Stimulated activated CD8-positive, alpha-beta memory T cell treated with anti-CD3 and anti-CD28 coated beads, Interleukin-4, amount 100 ng/mL, for 4 hours (primary cell): ENCODE data around the gene SELENOS.

Source experiments
- DNase-seq, 2 donors: peaks; one replicate each; pipeline ENCODE4 v3.0.0-alpha.2; 2020; ENCODE audit warnings: low read depth in 2 of 2, low spot score in 1 of 2

Gene SELENOS

GRCh38 chr15:101277038-101277822, at the start of gene SELENOS:
Gene SELENOS, minus strand, starts transcription at chr15:101277485. Its CDS starts 68 bp downstream, at chr15:101277417.
- peak; percentile 73 for DNase-seq

DNA sequence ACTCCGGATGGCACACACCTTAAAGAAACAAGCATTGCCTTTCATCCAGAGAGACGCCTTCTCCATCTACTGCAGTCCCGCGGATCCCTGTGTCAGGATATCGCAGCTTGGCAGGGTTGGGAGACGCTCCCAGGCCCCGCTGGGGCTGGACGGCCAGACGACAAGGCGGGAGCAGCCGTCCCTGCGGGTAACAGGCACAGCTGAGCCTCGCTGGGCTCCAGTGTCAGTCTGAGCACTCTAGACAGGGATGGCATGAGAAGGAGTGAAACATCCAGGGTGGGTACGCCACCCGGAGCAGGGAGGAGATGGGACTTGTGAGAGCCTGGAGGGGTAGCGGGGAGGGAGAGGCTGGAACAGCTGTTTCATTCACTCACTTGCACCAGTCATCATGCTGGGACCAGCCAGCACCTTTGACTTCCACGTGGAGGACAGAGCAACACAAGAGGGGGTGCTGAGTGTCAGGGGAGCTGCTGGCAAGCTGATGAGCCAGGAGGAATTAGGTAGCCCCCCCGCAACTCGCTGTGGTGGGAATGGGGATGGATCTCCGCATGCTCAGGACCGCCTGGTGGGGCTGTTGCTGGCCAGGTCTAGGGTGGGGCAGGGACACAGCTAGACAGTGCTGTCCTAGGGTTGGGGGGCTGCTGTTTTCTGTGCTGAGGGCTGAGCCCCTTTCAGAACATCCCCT, 49.3 kb upstream of the SELENOS start:
- DNase-seq = no peak

DNA sequence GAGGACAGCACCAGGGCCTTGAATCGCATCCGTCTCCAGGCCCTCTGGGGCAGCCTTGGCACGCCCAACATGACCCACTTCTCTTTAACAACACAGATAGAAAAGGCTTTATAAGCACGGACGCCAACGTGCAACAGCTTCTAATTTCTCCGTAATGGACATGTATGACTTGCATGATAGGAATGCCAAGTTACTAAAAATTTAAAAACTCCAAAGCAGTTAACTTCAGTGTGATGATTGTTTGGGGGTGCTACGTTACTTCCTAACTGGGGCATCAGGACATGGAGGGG, 48.7 kb upstream of the SELENOS start:
- DNase-seq = no peak

DNA sequence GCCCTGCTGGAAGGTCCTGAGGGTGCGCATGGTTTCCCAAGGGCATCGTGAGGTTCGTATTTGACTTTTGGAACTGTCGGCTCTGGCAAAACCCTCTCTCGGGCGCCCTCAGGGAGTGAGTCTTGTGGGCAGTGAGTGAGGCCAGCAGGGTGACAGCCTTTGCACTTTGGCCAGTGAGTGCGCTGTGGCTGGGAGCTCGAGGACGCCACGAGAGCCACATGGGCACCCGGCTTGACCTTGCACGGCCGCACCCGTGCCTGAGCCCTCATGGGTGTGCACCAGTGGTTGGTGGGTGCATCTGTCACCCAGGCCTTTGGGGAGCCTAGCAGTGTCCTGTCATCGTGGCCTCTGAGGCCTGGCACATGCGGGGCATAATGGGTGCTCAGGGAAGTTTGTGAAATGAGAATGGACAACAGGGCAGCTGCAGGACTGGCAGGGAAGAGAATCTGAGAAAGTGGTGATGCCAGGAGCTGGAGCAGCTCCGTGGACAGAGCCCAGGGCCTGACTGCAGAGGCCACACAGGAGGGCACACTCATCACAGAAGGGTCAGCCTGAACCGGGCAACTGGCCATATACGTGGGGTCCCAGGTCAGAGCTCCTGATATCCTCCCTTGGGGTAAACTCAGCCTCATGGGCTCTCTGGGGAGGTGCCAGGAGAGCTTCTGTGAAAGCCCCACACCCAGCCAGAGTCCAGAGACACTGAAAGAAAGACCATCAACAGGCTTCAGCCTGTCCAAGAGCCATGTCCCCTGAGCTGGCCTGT, 48.2 kb upstream of the SELENOS start:
- DNase-seq = no peak

- DNase-seq = no peak
Observed at GRCh38 chr15:101324524-101325177, 47.4 kb upstream of the SELENOS start.

DNA sequence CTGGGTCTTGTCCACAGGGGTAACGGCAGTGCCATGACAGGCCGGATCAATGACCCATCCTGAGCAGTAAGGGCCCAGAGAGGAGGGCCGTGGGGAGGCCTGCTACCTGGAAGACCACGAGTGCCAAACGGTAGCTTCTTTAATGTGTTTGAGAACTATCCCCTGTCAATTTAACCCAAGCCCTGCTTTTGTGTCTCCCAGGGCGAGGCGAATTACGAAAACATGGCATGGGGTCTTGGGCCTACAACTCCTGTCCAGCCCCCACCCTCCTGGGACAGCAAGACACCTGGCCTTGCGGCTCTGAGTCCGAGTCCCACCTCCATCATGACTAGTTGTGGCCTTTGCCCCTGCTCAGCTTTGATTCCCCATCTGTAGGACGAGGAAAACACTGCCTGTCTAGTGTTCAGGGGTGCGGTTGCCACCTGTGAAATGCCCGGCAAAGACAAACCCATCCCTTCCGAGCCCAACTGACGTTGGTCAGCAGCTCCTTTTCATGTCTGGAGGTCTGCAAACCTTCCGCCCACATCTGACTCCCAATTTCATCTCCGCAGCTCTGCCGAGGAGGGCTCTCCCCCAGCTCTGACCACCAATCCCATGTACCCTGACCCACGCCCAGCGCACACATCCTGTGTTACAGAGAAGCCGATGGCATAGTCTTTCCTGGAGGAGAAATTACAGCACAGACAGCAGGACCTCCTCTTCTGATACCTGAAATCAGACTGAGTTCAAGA, 46.7 kb upstream of the SELENOS start:
- DNase-seq = no peak

- DNase-seq = no peak
Observed at GRCh38 chr15:101322854-101323477, 45.7 kb upstream of the SELENOS start.

DNA sequence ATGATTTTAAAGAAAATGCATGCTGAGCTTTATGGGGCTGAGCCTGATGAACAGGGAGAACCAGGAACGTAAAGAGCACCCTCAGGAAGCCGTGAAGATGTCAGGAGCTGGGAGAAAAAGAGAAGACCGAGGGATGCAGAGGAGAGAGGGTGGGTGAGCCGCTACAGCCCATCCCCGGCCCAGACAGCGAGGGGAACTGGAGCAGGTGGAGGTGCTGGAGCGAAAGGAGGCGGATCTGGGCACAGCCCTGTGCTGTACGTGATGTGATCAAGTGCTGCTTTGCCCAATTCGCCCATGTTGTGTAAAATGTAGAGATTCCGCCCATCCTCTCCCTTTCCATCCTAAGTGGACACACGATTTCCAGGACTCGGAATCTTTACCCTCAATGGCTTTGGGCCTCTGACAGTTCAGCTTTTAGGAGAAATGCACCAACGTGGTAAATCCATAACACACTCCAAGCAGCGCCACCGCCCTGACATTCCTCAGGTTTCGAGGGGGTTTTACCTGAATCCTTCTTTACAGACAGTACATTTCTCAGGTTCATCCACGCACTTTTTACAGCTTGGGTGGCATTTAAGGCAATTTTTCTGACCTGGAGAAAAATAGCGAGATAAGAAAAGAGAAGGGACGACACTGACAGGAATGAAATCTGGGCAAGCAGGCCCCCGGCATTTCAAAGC, 44.9 kb upstream of the SELENOS start:
- DNase-seq = no peak

- peak; percentile 23 to 35 for DNase-seq
Observed at GRCh38 chr15:101320501-101321052, 43.3 kb upstream of the SELENOS start.

GRCh38 chr15:101318839-101319238, 41.6 kb upstream of the SELENOS start:
- DNase-seq = no peak

- no peak for DNase-seq
Observed at GRCh38 chr15:101318147-101318819, 41.0 kb upstream of the SELENOS start.

DNA sequence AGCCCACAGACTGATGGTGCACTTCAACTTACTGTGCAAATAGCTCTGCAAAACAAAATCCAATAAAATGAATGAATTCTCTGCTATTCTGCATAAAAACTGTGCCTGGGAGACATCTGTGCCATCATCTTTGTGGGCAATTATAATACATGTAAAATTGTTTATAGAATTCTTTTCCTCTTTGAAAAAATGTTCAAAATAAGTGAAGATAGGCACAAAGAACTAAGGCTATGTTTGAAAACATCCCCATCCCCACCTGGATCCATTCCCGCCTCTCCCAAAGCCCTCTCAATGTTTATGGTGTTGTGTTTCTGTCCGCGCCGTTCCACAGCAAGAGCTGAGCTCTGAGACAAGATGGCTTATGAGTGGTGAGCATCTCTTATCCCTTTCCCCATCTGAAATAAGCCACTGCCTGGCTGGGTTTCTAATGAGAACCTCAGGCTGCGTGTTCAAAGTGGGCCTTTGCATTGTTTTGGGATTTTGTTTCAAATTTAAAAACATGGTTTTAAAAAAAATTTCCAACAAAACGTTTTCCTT, 40.1 kb upstream of the SELENOS start:
- DNase-seq = no peak

DNA sequence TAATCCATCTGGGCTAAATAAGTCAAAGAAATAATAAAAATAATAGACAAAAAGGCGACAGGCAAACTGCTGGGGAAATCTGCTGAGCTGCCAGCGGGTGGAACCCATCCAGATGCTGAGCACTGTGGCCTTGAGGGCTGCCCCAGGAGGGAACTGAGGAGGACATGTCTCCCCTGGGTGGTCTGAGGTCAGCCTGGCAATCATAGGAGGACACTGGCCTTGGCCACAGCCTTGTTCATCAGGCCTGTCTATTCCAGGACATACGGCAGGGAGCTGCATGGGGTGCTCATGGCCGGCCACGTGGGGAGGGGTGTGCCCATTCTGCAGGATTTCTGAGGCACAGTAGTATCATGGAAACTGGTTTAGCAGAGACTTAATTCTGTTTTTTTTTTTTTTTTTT, 39.2 kb upstream of the SELENOS start:
- no peak for DNase-seq

GRCh38 chr15:101315736-101316135, 38.5 kb upstream of the SELENOS start:
- DNase-seq = no peak

GRCh38 chr15:101314336-101315125, 37.2 kb upstream of the SELENOS start:
- DNase-seq = no peak

GRCh38 chr15:101313041-101313761, 35.9 kb upstream of the SELENOS start:
- DNase-seq = no peak

GRCh38 chr15:101310508-101310907, 33.2 kb upstream of the SELENOS start:
- DNase-seq = no peak
